HG03045 (cell line): ENCODE data around the gene PRIMPOL.
"Not testable (repeated sequence)": the region's sequence is repeated elsewhere in the genome, so short reads cannot be mapped to it uniquely, and the experiment has no call there.

ENCODE experiments used
- ATAC-seq: cut with Tn5 transposase; IDR thresholded peaks from one replicate; pipeline ENCODE4 v1.9.1; 2021; ENCODE audit warnings: mild to moderate bottlenecking, moderate library complexity; ENCODE audit not compliant: unreplicated experiment

The PRIMPOL gene

GRCh38 chr4:184705692-184706091, 56.2 kb downstream of the PRIMPOL start:
- ATAC-seq: no peak

- no peak for ATAC-seq
Observed at GRCh38 chr4:184706453-184706852, 56.9 kb downstream of the PRIMPOL start.

DNA sequence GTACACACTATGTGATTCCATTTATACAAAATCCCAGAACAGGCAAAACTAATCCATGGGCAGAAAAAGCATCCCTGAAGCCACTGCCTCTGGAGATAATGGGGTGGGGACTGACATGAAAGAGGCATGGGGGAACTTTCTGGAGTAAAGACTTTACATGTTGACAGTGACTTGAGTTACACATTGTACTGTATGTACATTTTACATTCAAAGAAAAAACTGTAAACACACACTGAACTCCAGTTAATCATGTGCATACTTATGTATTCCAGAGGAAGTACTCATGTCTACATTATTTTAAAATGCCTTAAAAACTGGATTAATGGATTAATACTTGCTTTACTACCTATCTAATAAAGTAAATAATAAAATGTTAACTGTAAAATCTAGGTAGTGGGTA, 62.8 kb downstream of the PRIMPOL start:
- ATAC-seq: no peak

DNA sequence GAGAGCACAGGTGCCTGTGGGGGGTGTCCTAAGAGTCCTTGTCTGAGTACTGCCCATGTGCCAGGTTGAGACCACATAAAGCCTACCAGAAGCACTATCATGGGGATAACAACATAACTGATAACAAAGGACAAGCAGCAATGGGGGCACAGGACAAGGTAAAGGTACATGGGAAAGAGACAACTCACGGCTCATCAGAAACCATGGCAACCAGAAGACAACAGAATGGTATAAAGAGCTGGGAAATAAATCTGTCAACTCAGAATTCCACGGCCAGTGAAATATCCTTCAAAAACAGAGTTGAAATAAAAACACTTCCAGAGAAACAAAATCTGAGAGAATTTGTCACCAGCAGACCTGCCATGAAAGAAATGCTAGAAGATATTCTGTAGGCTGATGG, 64.3 kb downstream of the PRIMPOL start:
- no peak for ATAC-seq

DNA sequence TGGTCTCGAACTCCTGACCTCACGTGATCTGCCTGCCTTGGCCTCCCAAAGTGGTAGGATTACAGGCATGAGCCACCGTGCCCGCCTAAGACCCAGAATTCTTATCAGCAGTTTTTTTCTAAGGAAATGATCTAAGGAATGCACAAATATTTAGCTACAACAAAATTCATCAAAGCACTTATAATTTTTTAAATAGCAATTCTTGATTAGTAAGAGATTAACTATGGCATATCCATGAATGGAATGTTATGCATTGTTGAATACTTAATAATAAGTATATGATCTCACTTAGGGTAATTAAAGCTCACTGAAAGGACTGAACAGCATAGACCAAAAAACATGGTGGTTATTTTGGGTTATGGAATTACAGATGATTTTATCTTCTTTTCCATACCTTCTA, 66.0 kb downstream of the PRIMPOL start:
- ATAC-seq: no peak

DNA sequence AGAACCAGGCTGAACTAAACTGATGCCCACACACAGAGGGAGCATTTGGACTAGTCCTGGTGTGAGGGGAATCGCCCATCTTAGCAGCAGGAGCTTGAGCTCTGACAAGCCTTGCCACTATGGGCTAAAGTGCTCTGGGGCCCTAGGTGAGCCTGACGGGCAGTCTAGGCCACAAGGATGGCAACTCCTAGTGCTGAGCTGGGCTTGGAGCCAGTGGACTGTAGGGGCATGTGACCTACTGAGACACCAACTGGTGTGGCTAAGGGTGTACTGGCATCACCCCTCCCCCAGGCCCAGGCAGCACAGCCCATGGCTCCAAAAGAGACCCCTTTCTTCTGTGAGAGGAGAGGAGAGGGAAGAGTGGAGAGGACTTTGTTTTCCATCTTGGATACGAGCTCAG, 69.9 kb downstream of the PRIMPOL start:
- ATAC-seq: no peak

DNA sequence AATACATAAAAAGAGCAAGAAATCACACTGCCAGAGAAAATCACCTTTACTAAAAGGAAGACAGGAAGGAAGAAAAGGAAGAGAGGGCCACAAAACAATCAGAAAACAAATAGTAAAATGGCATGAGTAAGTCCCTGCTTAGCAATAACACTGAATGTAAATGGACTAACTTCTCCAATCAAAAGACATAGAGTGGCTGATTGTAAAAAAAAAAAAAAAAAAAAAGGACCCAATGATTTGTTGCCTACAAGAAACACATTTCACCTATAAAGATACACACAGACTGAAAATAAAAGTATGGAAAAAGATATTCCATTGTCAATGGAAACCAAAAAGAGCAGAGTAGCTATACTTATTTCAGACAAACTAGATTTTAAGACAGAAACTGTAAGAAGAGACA, 71.7 kb downstream of the PRIMPOL start:
- ATAC-seq: no peak

- ATAC-seq: no peak
Observed at GRCh38 chr4:184722798-184723197, 73.3 kb downstream of the PRIMPOL start.

- no peak for ATAC-seq
Observed at GRCh38 chr4:184727430-184727829, 77.9 kb downstream of the PRIMPOL start.

- no peak for ATAC-seq
Observed at GRCh38 chr4:184728858-184729257, 79.3 kb downstream of the PRIMPOL start.

DNA sequence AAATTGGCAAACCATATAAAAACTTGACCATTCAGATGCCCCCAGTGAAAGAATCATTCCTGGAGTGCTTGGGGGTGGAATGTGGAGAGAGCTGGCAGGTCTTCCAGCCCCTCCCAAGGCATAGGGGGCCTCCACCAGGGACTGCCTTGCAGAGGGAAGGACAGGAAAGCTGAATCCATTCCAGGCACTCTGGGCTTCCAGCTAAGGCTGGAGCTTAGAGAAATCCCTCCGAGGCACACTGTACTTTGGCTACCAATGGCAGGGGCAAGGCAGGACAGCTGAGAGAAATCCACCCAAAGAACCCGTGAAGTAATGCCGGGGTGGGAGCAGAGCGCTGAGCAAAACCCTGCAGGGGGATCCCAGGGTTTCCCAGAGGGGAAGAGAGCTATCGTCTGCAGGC, 80.4 kb downstream of the PRIMPOL start:
- ATAC-seq: no peak

- no peak for ATAC-seq
Observed at GRCh38 chr4:184731056-184731455, 81.5 kb downstream of the PRIMPOL start.

GRCh38 chr4:184732126-184732525, 82.6 kb downstream of the PRIMPOL start:
- no peak for ATAC-seq

GRCh38 chr4:184733654-184734524, 84.4 kb downstream of the PRIMPOL start, which contains the start of gene CENPU:
Gene CENPU, minus strand, starts transcription at chr4:184734096. Its CDS starts 34 bp downstream, at chr4:184734062.
- ATAC-seq: peak; percentile 94

- ATAC-seq: no peak
Observed at GRCh38 chr4:184734758-184735157, 85.2 kb downstream of the PRIMPOL start.

DNA sequence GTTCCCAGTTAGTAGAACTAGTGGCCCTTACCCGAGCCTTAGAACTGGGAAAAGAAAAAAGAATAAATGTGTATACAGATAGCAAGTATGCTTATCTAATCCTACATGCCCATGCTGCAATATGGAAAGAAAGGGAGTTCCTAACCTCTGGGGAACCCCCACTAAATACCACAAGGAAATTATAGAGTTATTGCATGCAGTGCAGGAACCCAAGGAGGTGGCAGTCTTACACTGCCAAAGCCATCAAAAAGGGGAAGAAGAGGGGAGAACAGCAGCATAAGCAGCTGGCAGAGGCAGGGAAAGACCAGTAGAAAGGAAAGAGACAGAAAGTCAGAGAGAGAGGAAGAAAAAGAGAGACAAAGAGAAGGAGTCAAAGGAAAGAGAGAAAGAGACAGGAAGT, 90.0 kb downstream of the PRIMPOL start:
- ATAC-seq: not testable (repeated sequence)

DNA sequence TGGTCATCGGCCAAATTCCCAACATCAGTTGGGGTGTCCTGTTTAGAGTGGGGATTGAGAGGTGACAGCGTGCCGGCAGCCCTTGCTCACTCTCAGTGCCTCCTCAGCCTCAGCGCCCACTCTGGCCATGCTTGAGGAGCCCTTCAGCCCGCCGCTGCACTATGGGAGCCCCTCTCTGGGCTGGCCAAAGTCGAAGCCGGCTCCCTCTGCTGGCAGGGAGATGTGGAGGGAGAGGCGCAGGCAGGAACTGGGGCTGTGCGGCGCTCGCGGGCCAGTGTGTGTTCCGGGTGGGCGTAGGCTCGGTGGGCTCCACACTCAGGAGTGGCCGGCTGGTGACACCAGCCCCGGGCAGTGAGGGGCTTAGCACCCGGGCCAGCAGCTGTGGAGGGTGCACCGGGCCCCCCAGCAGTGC, 91.4 kb downstream of the PRIMPOL start:
- ATAC-seq: no peak

- not testable (repeated sequence) for ATAC-seq
Observed at GRCh38 chr4:184741651-184742050, 92.1 kb downstream of the PRIMPOL start.

- no peak for ATAC-seq
Observed at GRCh38 chr4:184743650-184744049, 94.1 kb downstream of the PRIMPOL start.

DNA sequence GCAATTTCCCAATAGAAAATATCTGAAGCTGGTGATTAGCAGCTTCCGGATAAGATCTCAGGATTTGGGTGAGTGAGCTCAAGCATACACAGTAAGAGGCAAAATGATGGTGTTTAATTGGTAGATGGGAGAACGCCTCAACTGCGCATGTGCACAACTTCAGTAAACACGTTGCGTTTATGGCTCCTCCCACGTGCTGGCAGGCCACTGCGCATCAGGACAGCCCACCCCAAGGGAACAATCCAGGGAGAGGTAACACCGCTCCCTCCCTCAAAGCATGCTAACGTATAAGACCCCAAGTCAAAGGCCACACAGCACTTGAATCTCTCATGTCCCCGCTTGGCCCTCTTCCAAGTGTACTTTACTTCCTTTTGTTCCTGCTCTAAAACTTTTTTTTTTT, 94.7 kb downstream of the PRIMPOL start:
- no peak for ATAC-seq
